GM21526 (cell line): ENCODE results near the gene CCDC69.
"Not testable (repeated sequence)": the region's sequence is repeated elsewhere in the genome, so short reads cannot be mapped to it uniquely, and the experiment has no call there.

Experiments
- ATAC-seq: cut with Tn5 transposase; IDR thresholded peaks from one replicate; pipeline ENCODE4 v1.9.1; 2021; ENCODE audit warnings: moderate library complexity; ENCODE audit not compliant: unreplicated experiment, low FRiP score

Gene CCDC69

GRCh38 chr5:151223447-151224264, at the start of gene CCDC69:
Gene CCDC69, minus strand, starts transcription at chr5:151224092. Its CDS starts 122 bp downstream, at chr5:151223970.
- ATAC-seq, result peak; percentile 71

- ATAC-seq, result no peak
Measured at GRCh38 chr5:151271336-151271735, 47.4 kb upstream of the CCDC69 start.

- peak; percentile 79 for ATAC-seq
Measured at GRCh38 chr5:151270599-151270998, 46.7 kb upstream of the CCDC69 start.

- no peak for ATAC-seq
Measured at GRCh38 chr5:151267491-151268260, 43.8 kb upstream of the CCDC69 start.

GRCh38 chr5:151264113-151264512, 40.2 kb upstream of the CCDC69 start:
- ATAC-seq, result no peak

GRCh38 chr5:151262532-151262931, 38.6 kb upstream of the CCDC69 start:
- ATAC-seq, result no peak

- ATAC-seq, result no peak
Measured at GRCh38 chr5:151259931-151260330, 36.0 kb upstream of the CCDC69 start.

GRCh38 chr5:151258816-151259215, 34.9 kb upstream of the CCDC69 start:
- ATAC-seq, result no peak

- no peak for ATAC-seq
Measured at GRCh38 chr5:151258201-151258611, 34.3 kb upstream of the CCDC69 start.

- ATAC-seq, result peak; percentile 31
Measured at GRCh38 chr5:151257731-151258181, 33.9 kb upstream of the CCDC69 start.

- ATAC-seq, result peak; percentile 40
Measured at GRCh38 chr5:151255621-151256286, 31.9 kb upstream of the CCDC69 start.

GRCh38 chr5:151254990-151255389, 31.1 kb upstream of the CCDC69 start:
- ATAC-seq, result not testable (repeated sequence)

GRCh38 chr5:151254556-151254955, 30.7 kb upstream of the CCDC69 start:
- no peak for ATAC-seq

GRCh38 chr5:151253605-151253950, 29.7 kb upstream of the CCDC69 start:
- ATAC-seq, result no peak

- peak; percentile 71 for ATAC-seq
Measured at GRCh38 chr5:151252762-151253604, 29.1 kb upstream of the CCDC69 start, which contains the start of gene GM2A. Gene GM2A, plus strand, starts transcription at chr5:151253185. Its CDS starts 32 bp downstream, at chr5:151253217.

GRCh38 chr5:151251621-151252020, 27.7 kb upstream of the CCDC69 start:
- ATAC-seq, result no peak

GRCh38 chr5:151251001-151251551, 27.2 kb upstream of the CCDC69 start:
- no peak for ATAC-seq

- ATAC-seq, result no peak
Measured at GRCh38 chr5:151250346-151251000, 26.6 kb upstream of the CCDC69 start.

- no peak for ATAC-seq
Measured at GRCh38 chr5:151249281-151249680, 25.4 kb upstream of the CCDC69 start.
